Stimulated activated CD8-positive, alpha-beta memory T cell treated with anti-CD3 and anti-CD28 coated beads, Interleukin-4, amount 100 ng/mL, for 48 hours (primary cell): ENCODE results near the gene NINL.
A peak's percentile ranks its signal among the peaks of the same experiment; 100 is the strongest.
"Not testable (repeated sequence)": the region's sequence is repeated elsewhere in the genome, so short reads cannot be mapped to it uniquely, and the experiment has no call there.

ENCODE experiments used
- DNase-seq: peaks from one replicate; pipeline ENCODE4 v3.0.0-alpha.2; 2020

NINL gene

GRCh38 chr20:25481235-25481917 is 104.0 kb downstream of the NINL start:
- no peak for DNase-seq

- no peak for DNase-seq
Measured at GRCh38 chr20:25480797-25481196, 104.5 kb downstream of the NINL start.

DNA sequence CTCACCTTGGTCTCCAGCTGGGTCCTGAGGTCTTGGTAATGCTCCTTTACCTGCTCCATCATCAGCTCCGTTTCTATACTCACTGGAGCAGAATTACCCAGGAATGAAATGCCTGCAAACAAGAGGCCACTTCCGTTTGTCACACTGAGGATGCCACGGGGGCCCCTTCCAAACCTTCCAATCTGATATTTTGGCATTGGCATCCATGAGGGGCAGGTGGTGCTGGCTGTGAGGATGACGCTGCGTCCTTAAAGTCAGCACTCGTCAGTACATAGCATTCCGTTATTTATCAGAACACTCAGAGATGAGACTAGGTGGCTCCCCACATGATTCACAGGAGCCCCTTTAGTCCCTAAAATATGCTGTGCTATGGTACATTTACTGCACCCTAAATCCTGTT is 105.2 kb downstream of the NINL start:
- DNase-seq, result no peak

- no peak for DNase-seq
Measured at GRCh38 chr20:25479638-25480037, 105.7 kb downstream of the NINL start.

DNA sequence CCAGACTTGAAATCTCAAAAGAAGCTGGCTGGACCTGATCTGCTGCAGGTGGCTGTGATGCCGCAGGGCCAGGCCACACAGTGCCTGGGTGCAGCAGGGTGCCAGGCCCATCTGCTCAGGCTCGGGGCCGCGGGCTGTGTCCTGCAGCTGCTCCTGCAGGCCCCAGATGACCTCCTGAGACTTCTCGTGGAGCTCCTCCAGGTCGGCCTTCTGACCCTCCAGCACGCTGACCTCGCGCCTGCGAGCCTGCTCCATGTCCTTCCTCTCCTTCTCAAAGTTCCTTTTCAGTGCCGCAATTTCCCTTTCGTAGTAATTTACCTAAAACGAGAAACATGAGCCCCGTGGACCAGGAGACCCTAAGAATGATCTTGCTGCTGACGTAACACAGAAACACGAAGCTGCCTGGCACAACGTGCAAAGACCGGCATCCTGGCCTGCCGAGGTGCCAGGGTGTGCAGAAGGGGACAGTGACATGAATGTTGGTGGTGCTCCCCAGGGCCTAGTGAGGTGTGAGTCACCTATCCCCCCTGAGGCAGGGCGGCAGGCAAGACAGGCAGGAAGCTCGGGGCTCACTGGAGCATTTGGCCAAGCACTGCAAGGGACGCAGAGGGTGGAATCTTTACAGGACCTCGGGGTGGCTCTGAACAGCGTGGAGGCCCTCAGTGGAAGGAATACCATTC is 106.3 kb downstream of the NINL start:
- DNase-seq, result no peak

DNA sequence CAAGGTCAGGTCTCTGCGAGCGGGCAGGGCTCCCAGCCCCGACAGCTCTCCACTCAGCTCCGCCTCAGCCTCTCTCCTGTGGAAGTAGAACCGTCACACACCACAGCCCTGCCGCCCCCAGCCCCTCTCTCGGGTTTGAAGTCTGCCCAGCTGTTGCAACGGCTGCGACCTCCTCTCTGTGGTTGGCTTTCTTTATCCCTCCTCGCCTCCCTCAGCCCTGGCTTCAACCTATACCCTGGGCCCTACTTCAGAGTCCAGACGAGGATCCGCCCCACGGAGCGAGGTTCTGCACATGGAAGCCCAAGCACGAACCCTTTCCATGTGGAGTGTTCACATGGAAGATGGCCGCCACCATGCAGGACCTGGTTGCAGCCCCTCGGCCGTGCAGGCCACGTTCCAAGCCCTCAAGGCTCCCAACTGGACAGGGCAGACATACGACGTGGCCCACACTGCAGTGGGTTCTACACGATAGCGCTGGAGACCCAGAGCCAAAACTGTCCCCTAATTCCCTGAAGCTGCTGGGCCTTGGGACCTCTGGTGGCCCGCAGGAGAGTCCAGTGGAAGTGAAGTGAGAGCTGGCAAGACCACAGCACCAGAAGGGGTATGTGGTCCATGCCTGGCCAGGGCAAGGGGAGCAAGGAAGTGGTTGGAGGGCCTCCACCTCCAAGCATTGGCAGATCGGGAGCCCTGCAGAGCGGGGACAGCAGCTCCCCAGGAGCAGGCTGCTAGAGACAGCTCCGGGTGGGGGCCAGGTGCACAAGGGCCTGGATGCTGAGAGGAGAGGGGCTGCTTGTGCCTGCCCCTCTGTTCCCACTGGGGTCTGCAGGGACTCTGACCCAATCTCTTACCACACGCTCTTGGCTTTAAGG is 108.1 kb downstream of the NINL start:
- DNase-seq, result no peak

- no peak for DNase-seq
Measured at GRCh38 chr20:25476106-25477013, 109.0 kb downstream of the NINL start.

DNA sequence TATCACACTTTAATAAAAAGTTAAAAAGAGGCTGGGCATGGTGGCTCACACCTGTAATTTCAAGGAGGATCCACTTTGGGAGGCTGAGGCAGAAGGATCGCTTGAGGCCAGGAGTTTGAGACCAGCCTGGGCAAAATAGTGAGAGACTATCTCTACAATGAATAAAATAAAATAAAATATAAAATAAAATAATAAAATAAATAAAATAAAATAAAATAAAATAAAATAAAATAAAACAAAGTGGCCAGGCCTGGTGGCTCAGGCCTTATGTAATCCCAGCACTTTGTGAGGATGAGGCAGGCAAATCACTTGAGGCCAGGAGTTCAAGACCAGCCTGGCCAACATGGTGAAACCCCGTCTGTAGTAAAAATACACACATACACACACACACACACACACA is 112.0 kb downstream of the NINL start:
- not testable (repeated sequence) for DNase-seq

GRCh38 chr20:25471020-25471419 is 114.3 kb downstream of the NINL start:
- no peak for DNase-seq

GRCh38 chr20:25470045-25470444 is 115.3 kb downstream of the NINL start:
- peak; percentile 39 for DNase-seq

DNA sequence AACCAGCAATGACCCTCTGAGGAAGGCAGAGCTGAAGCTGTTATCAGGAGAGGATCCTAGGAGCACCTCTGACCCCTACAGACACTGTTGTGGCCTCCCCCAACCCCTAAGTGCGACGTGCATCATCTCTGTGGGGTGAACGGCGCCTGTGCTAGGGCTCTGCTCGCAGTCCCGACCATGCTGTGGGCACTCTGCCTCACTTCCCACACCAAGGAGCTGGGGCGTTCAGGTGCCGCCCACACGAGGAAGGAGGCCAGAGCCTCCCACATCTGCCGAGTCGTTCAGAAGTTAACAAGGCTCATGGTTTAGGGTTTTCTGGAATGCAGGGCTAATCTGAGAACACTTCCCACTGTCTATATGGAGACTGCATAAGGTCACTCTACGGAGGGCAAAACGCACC is 115.8 kb downstream of the NINL start:
- no peak for DNase-seq

DNA sequence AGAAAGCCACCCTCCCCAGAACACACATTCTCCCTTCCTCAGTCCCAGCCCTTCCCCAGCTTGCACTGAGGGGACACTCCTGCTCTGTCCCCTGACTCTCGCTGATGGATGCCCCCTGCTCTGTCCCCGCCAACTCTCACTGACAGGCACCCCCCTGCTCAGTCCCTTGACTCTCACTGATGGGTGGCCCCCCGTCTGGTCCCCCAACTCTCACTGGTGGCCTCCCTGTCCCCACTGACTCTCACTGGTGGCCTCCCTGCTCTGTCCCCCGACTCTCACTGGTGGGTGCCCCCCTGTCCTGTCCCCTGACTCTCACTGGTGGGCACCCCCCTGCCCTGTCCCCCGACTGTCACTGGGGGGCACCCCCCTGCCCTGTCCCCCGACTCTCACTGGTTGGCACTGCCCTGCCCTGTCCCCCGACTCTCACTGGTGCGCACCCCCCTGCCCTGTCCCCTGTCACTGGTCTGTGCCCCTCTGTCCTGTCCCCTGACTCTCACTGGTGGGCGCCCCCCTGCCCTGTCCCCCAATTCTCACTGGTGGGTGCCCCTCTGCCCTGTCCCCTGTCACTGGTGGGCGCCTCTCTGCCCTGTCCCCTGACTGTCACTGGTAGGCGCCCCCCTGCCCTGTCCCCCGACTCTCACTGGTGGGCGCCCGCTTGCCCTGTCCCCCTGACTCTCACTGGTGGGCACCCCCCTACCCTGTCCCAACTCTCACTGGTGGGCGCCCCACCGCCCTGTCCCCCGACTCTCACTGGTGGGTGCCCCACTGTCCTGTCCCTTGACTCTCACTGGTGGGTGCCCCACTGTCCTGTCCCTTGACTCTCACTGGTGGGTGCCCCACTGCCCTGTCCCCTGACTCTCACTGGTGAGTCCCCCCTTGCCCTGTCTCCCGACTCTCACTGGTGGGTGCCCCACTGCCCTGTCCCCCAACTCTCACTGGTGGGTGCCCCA is 116.9 kb downstream of the NINL start:
- no peak for DNase-seq

- no peak for DNase-seq
Measured at GRCh38 chr20:25467441-25467840, 117.9 kb downstream of the NINL start.

DNA sequence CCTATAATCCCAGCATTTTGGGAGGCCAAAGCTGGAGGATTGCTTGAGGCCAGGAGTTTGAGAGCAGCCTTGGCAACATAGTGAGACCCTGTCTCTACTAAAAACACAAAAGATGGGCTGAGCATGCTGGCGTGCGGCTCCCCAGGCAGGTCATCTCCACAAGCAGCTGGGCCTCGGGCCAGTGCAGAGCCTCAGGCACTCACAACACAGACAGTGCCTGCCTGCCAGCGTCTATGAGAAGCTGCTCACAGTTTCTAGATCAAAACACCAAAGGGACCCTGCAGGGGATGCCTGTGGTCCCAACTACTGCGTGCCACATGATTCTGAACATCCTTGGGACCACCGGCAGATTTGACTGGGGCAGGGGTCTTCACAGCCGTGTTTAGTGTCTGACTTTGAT is 118.5 kb downstream of the NINL start:
- no peak for DNase-seq

GRCh38 chr20:25465243-25466135 is 119.8 kb downstream of the NINL start:
- no peak for DNase-seq

- no peak for DNase-seq
Measured at GRCh38 chr20:25464501-25465242, 120.7 kb downstream of the NINL start.

- no peak for DNase-seq
Measured at GRCh38 chr20:25461786-25462545, 123.4 kb downstream of the NINL start.

DNA sequence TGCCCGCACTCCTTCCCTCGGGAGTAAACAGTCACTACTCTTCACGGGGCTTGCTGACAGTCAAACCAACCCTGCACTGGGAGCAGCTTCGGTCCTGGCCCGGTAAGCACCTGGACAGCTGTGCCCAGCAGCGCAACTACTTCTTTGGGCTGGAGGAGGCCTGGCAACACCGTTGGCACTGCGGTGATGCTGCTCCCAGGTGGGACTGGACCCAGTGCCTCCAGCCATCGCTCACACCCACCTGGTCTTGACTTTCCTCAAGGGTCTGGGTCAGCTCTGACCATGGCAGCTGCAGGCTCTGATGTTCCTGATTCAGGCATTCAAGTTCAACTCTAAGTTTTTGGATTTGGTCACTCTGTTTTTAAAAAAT is 124.1 kb downstream of the NINL start:
- DNase-seq, result no peak
